Body of pancreas (tissue), 4 donors: Measurements from ENCODE around the gene CFAP68. TPM values are rescaled to one million over a fixed set of nuclear protein-coding genes. Genes with fewer than 3 reads are reported as not detected.

Source experiments
- ATAC-seq: fragments of 150-250 bp; one replicate; pipeline ENCODE4 v1.9.1; 2016
- DNase-seq, 4 donors: peaks; one replicate each; pipeline ENCODE4 v3.0.0-alpha.2; 2019
- H3K27ac ChIP-seq, 4 donors: fragments of 200-600 bp; sonication (generic); 1 replicate in 3 of 4; 2 replicates in 1 of 4; pipeline versions ENCODE4 v1.5.1 to v1.6.1; 2016 to 2019; ENCODE audit warnings: mild to moderate bottlenecking in 1 of 4, mixed read lengths in 1 of 4, moderate library complexity in 1 of 4
- H3K27me3 ChIP-seq, 2 donors: fragments of 200-600 bp; sonication (generic); one replicate each; pipeline ENCODE4 v1.6.0; 2016; ENCODE audit warnings: mild to moderate bottlenecking in 1 of 2
- H3K36me3 ChIP-seq, 2 donors: fragments of 200-600 bp; sonication (generic); replicated peaks in 1 of 2; 2 replicates each; pipeline ENCODE4 v1.5.1; 2016; ENCODE audit warnings: low read depth in 2 of 2; ENCODE audit not compliant: insufficient read depth in 1 of 2
- H3K4me1 ChIP-seq: fragments of 200-600 bp; sonication (generic); one replicate; pipeline ENCODE4 v1.6.0; 2016
- H3K4me3 ChIP-seq, 2 donors: fragments of 200-600 bp; sonication (generic); 1 replicate in 1 of 2; 2 replicates in 1 of 2; pipeline ENCODE4 v1.5.1; 2016 to 2019
- H3K9me3 ChIP-seq, 3 donors: fragments of 200-600 bp; sonication (generic); 1 replicate in 2 of 3; 2 replicates in 1 of 3; pipeline ENCODE4 v1.5.1; 2016
- CTCF ChIP-seq, 7 experiments: fragments of 450-650 bp in 4 of 7; fragments of 200-600 bp in 3 of 7; sonication (generic) in 3 of 7; IDR thresholded peaks; one replicate each; pipeline ENCODE4 v1.5.1; 2016 to 2019; ENCODE audit warnings: antibody characterized with exemption in 7 of 7
- POLR2A ChIP-seq, 3 donors: fragments of 450-650 bp; IDR thresholded peaks; one replicate each; pipeline ENCODE4 v1.6.1; 2016; ENCODE audit warnings: antibody characterized with exemption in 3 of 3, mild to moderate bottlenecking in 2 of 3
- WGBS, 2 donors: methylation state at CpG; one replicate each; pipeline ENCODE4 v1.1.5; 2017; 5-methylcytosine and 5-hydroxymethylcytosine counted together
- intact Hi-C: fragments of 100-400 bp; cut with DNase I; formaldehyde crosslinking; loops from one replicate; pipeline ENCODE4 v1.15.1; 2023
- total RNA-seq, 2 donors: library from RNA; depleted of rRNA; stranded (reverse); fragments of >200 nt; gene quantifications; one replicate each; pipeline ENCODE4 v1.1.0, GENCODE V29; 2016

The CFAP68 gene
- total RNA-seq, 2 donors from 2014 or later = 7.8 to 31.6 TPM

GRCh38 chr11:111840143-111840542 is 39.2 kb upstream of the CFAP68 start:
- TF ChIP-seq POLR2A (IDR thresholded peaks at IDR 0.05) (no peak), CTCF (IDR thresholded peaks at IDR 0.05) (no peak)
- DNase-seq (no peak), ATAC-seq (no peak)
- Histone ChIP-seq H3K27ac (no peak overlapping the region), H3K27me3 (no peaks in the 10 kb centered on the region), H3K4me3 (no peak overlapping the region), H3K36me3 (peaks cover 0 to 11% of the 10 kb centered on the region in 2 donors), H3K4me1 (peaks cover 4% of the 10 kb centered on the region), H3K9me3 (no peaks in the 10 kb centered on the region)
- WGBS, 2 donors = 74 to 93% methylated on average over 1 of the region's 1 CpG
- intact Hi-C loops = no loop called here

DNA sequence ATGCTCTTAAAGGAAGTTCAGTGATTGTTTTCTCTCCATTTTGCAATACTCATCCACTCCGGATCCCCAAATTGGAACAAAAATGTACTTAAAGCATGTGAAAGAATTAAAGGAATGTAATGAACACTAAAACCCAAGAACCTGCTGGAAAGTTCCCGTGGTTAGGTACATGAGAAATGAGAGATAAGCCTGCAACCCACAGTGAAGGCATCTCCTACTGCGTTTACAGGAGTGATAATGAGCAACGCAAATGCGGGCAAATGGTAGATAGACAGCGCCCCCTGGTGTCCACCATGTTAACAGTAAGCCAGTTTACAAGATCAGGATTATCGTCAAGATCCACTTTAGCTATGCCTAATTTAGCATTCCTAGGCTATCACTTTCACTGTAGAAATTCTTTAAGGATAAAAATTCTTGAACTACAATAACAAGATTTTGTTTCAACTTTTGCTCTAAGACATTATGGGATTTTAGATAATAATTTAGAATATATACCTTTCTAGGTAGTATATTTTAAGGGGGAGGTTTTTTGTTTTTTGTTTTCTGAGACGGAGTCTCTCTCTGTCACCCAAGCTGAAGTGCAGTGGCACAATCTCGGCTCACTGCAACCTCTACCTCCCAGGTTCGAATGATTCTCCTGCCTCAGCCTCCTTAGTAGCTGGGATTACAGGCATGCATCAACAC is 37.8 kb upstream of the CFAP68 start:
- H3K27ac ChIP-seq = peak overlapping the region in 2 of 4 donors; percentile 7 to 11
- ATAC-seq (peak; percentile 92), DNase-seq (peak; percentile 86 to 93 (median 90))
- peak; percentile 83 to 92 (median 86) for TF ChIP-seq CTCF (IDR thresholded peaks at IDR 0.05)
- no peak for TF ChIP-seq POLR2A (IDR thresholded peaks at IDR 0.05)
- H3K27me3 ChIP-seq = no peaks in the 10 kb centered on the region
- H3K4me3 ChIP-seq = no peak overlapping the region
- 21% methylated on average over 10 of the region's 10 CpGs for WGBS, 2 donors
- peaks cover 4% of the 10 kb centered on the region for H3K4me1 ChIP-seq
- no peaks in the 10 kb centered on the region for H3K9me3 ChIP-seq
- intact Hi-C loops = no loop called here
- H3K36me3 ChIP-seq = peaks cover 0 to 13% of the 10 kb centered on the region in 2 donors

GRCh38 chr11:111843661-111844060 is 35.7 kb upstream of the CFAP68 start:
- intact Hi-C loops = no loop called here
- TF ChIP-seq CTCF (IDR thresholded peaks at IDR 0.05) (no peak), POLR2A (IDR thresholded peaks at IDR 0.05) (no peak)
- H3K9me3 ChIP-seq = no peaks in the 10 kb centered on the region
- 58 to 67% methylated on average over 5 of the region's 5 CpGs for WGBS, 2 donors
- no peak overlapping the region for H3K27ac ChIP-seq
- H3K4me1 ChIP-seq = peaks cover 4% of the 10 kb centered on the region
- no peak overlapping the region for H3K4me3 ChIP-seq
- ATAC-seq (no peak), DNase-seq (no peak)
- peaks cover 0 to 16% of the 10 kb centered on the region in 2 donors for H3K36me3 ChIP-seq
- H3K27me3 ChIP-seq = no peaks in the 10 kb centered on the region

DNA sequence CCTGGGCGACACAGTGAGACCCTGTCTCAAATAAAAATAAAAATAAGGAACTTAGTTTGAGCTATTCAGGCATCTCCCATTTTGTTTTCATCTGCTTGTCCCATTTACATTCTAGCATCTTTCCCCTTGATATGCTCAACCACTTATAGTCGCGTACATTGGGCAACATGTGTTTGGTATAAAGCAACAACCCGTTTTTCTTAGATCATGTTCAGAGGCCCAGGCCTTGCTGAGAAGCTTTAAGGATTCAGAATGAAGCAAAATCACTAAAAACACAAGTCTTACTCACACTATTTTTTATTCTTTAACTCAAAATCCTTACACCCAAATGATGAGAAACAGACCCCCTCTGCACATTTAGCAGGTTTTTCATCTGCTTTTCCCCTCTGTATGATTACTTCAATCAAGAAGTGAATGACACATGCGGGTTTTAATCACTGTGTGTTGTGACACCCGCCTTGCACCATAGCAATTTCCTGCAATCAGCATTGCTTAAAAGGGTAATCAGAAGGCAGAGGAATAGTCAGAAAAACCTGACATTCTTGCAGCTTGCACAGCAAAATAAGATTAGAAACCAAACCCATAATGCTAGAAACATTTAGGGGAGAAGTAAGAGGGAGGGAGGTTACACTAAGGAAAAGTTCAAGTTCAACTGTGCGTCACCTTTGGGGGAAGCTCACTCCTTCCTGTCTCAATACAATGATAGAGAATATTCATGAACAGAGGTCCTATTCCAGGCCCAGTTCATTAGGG is 33.9 kb upstream of the CFAP68 start:
- H3K27me3 ChIP-seq = no peaks in the 10 kb centered on the region
- WGBS, 2 donors = 81 to 86% methylated on average over 7 of the region's 7 CpGs
- no peak overlapping the region for H3K27ac ChIP-seq
- peaks cover 0 to 16% of the 10 kb centered on the region in 2 donors for H3K36me3 ChIP-seq
- no peak overlapping the region for H3K4me3 ChIP-seq
- H3K9me3 ChIP-seq = no peaks in the 10 kb centered on the region
- no peak for DNase-seq
- no peak for ATAC-seq
- H3K4me1 ChIP-seq = peaks cover 4% of the 10 kb centered on the region
- TF ChIP-seq CTCF (IDR thresholded peaks at IDR 0.05) (no peak), POLR2A (IDR thresholded peaks at IDR 0.05) (no peak)
- intact Hi-C loops = no loop called here
